IPS-15b (cell line): ENCODE results near the gene BABAM2.

ENCODE experiments used
- H3K27me3 ChIP-seq: one replicate; pipeline ENCODE4 v1.6.1; 2013; ENCODE audit warnings: low read length; ENCODE audit not compliant: control insufficient read depth, insufficient read depth
- H3K36me3 ChIP-seq: one replicate; pipeline ENCODE4 v1.6.1; 2013; ENCODE audit warnings: low read length; ENCODE audit not compliant: control insufficient read depth, insufficient read depth
- H3K4me1 ChIP-seq: one replicate; pipeline ENCODE4 v1.6.1; 2013; ENCODE audit warnings: mild to moderate bottlenecking, low read length; ENCODE audit not compliant: control insufficient read depth, insufficient read depth
- H3K4me3 ChIP-seq: one replicate; pipeline ENCODE4 v1.5.1; 2013; ENCODE audit warnings: low read depth, low read length
- H3K9ac ChIP-seq: one replicate; pipeline ENCODE4 v1.6.1; 2013; ENCODE audit warnings: low read depth, mild to moderate bottlenecking, low read length
- H3K9me3 ChIP-seq: one replicate; pipeline ENCODE4 v1.6.1; 2013; ENCODE audit warnings: mild to moderate bottlenecking, low read length; ENCODE audit not compliant: control insufficient read depth, insufficient read depth

BABAM2 gene

GRCh38 chr2:28287256-28287915 is 396.9 kb downstream of the BABAM2 start:
- H3K4me3 ChIP-seq = no peak overlapping the region
- H3K9me3 ChIP-seq = no peaks in the 10 kb centered on the region
- no peaks in the 10 kb centered on the region for H3K27me3 ChIP-seq
- no peak overlapping the region for H3K9ac ChIP-seq
- no peaks in the 10 kb centered on the region for H3K36me3 ChIP-seq
- H3K4me1 ChIP-seq = no peaks in the 10 kb centered on the region

- no peaks in the 10 kb centered on the region for H3K4me1 ChIP-seq
- H3K9me3 ChIP-seq = no peaks in the 10 kb centered on the region
- no peak overlapping the region for H3K9ac ChIP-seq
- H3K27me3 ChIP-seq = no peaks in the 10 kb centered on the region
- H3K4me3 ChIP-seq = no peak overlapping the region
- H3K36me3 ChIP-seq = no peaks in the 10 kb centered on the region
Observed at GRCh38 chr2:28288620-28289019, 398.1 kb downstream of the BABAM2 start.

GRCh38 chr2:28291811-28292440 is 401.4 kb downstream of the BABAM2 start:
- Histone ChIP-seq H3K9me3 (no peaks in the 10 kb centered on the region), H3K27me3 (no peaks in the 10 kb centered on the region)

GRCh38 chr2:28292491-28292890 is 402.0 kb downstream of the BABAM2 start:
- Histone ChIP-seq H3K27me3 (no peaks in the 10 kb centered on the region), H3K4me1 (no peaks in the 10 kb centered on the region), H3K9me3 (no peaks in the 10 kb centered on the region), H3K9ac (no peak overlapping the region), H3K4me3 (no peak overlapping the region), H3K36me3 (no peaks in the 10 kb centered on the region)

More at GRCh38 chr2:28291811-28292440, 401.4 kb downstream of the BABAM2 start:
- Histone ChIP-seq H3K36me3 (no peaks in the 10 kb centered on the region), H3K4me1 (no peaks in the 10 kb centered on the region), H3K9ac (no peak overlapping the region), H3K4me3 (no peak overlapping the region)

GRCh38 chr2:28293416-28293815 is 402.9 kb downstream of the BABAM2 start:
- Histone ChIP-seq H3K36me3 (no peaks in the 10 kb centered on the region), H3K27me3 (no peaks in the 10 kb centered on the region), H3K4me1 (peaks cover 3% of the 10 kb centered on the region), H3K4me3 (no peak overlapping the region), H3K9me3 (no peaks in the 10 kb centered on the region), H3K9ac (no peak overlapping the region)

GRCh38 chr2:28294451-28294850 is 403.9 kb downstream of the BABAM2 start:
- H3K9me3 ChIP-seq = no peaks in the 10 kb centered on the region
- no peak overlapping the region for H3K9ac ChIP-seq

GRCh38 chr2:28296243-28296642 is 405.7 kb downstream of the BABAM2 start:
- H3K9ac ChIP-seq = no peak overlapping the region

More at GRCh38 chr2:28294451-28294850, 403.9 kb downstream of the BABAM2 start:
- peaks cover 7% of the 10 kb centered on the region for H3K4me1 ChIP-seq
- no peak overlapping the region for H3K4me3 ChIP-seq
- H3K36me3 ChIP-seq = no peaks in the 10 kb centered on the region
- H3K27me3 ChIP-seq = no peaks in the 10 kb centered on the region

GRCh38 chr2:28296904-28297303 is 406.4 kb downstream of the BABAM2 start:
- H3K9me3 ChIP-seq = no peaks in the 10 kb centered on the region
- peaks cover 7% of the 10 kb centered on the region for H3K4me1 ChIP-seq
- H3K27me3 ChIP-seq = no peaks in the 10 kb centered on the region
- H3K9ac ChIP-seq = no peak overlapping the region
- no peak overlapping the region for H3K4me3 ChIP-seq
- H3K36me3 ChIP-seq = no peaks in the 10 kb centered on the region

More at GRCh38 chr2:28296243-28296642, 405.7 kb downstream of the BABAM2 start:
- no peaks in the 10 kb centered on the region for H3K9me3 ChIP-seq
- peaks cover 7% of the 10 kb centered on the region for H3K4me1 ChIP-seq
- H3K27me3 ChIP-seq = no peaks in the 10 kb centered on the region
- H3K36me3 ChIP-seq = no peaks in the 10 kb centered on the region
- H3K4me3 ChIP-seq = no peak overlapping the region

GRCh38 chr2:28297531-28297930 is 407.0 kb downstream of the BABAM2 start:
- Histone ChIP-seq H3K9me3 (no peaks in the 10 kb centered on the region), H3K9ac (no peak overlapping the region)

GRCh38 chr2:28298406-28298805 is 407.9 kb downstream of the BABAM2 start:
- H3K9me3 ChIP-seq = no peaks in the 10 kb centered on the region
- peaks cover 7% of the 10 kb centered on the region for H3K4me1 ChIP-seq
- no peak overlapping the region for H3K4me3 ChIP-seq
- H3K27me3 ChIP-seq = no peaks in the 10 kb centered on the region
- no peak overlapping the region for H3K9ac ChIP-seq
- no peaks in the 10 kb centered on the region for H3K36me3 ChIP-seq

More at GRCh38 chr2:28297531-28297930, 407.0 kb downstream of the BABAM2 start:
- Histone ChIP-seq H3K27me3 (no peaks in the 10 kb centered on the region), H3K36me3 (no peaks in the 10 kb centered on the region), H3K4me1 (peaks cover 7% of the 10 kb centered on the region), H3K4me3 (no peak overlapping the region)

- Histone ChIP-seq H3K4me3 (no peak overlapping the region), H3K27me3 (no peaks in the 10 kb centered on the region), H3K36me3 (no peaks in the 10 kb centered on the region)
Observed at GRCh38 chr2:28300485-28301341, 410.2 kb downstream of the BABAM2 start.

More at GRCh38 chr2:28300485-28301341, 410.2 kb downstream of the BABAM2 start:
- H3K9me3 ChIP-seq = no peaks in the 10 kb centered on the region
- no peak overlapping the region for H3K9ac ChIP-seq
- H3K4me1 ChIP-seq = peaks cover 7% of the 10 kb centered on the region
